DND-41 (cell line): Measurements from ENCODE around the gene CNTFR.

Source experiments
- EZH2 ChIP-seq: IDR thresholded peaks from 3 replicates; pipeline ENCODE4 v1.6.1; 2012; ENCODE audit warnings: borderline replicate concordance, low read depth, mild to moderate bottlenecking, moderate library complexity, low read length, inconsistent platforms; ENCODE audit not compliant: severe bottlenecking
- TF ChIP-seq, protein P1 (sequence below): IDR thresholded peaks from 2 replicates; pipeline ENCODE4 v1.5.1; 2012; ENCODE audit warnings: borderline replicate concordance, low read length, moderate library complexity, mild to moderate bottlenecking; ENCODE audit not compliant: poor library complexity, severe bottlenecking; ENCODE audit errors: extremely low read depth

DNA sequence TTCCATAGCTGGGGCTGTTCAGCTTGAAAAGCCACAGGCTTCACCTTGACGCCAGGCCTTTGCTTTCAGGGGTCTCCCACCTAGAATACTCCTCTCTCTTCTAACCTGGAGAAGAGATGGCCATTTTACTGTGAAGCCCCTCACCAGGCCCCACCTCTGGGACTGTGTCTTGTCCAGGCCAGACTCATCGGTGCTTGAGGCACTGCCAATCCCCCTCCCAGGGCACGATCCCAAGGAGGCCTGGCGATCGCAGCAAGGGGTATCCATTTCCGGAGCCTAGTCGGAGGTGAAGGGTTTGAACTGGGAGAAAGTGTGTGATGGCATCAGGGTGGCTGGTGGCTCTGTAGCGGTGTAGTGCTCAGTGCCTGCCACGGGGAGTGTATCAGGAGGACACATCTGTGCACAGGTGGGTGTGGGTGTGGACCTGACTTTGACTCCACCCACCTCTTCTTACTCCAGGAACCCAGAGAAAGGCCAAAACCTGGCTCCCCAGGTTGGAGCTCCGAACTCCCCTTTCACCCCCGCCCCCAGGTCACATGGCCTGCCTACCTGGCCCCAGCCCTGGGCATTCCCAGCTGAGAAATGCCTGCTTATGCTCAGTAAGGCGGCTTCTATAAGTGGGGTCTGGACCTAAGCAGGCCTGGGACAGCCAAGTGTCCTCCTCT is 39.4 kb downstream of the CNTFR start:
- TF ChIP-seq, protein P1, sequence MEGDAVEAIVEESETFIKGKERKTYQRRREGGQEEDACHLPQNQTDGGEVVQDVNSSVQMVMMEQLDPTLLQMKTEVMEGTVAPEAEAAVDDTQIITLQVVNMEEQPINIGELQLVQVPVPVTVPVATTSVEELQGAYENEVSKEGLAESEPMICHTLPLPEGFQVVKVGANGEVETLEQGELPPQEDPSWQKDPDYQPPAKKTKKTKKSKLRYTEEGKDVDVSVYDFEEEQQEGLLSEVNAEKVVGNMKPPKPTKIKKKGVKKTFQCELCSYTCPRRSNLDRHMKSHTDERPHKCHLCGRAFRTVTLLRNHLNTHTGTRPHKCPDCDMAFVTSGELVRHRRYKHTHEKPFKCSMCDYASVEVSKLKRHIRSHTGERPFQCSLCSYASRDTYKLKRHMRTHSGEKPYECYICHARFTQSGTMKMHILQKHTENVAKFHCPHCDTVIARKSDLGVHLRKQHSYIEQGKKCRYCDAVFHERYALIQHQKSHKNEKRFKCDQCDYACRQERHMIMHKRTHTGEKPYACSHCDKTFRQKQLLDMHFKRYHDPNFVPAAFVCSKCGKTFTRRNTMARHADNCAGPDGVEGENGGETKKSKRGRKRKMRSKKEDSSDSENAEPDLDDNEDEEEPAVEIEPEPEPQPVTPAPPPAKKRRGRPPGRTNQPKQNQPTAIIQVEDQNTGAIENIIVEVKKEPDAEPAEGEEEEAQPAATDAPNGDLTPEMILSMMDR: no peak
- TF ChIP-seq EZH2: no peak
